NCI-H146 treated with DMSO at 0.1 percent for 48 hours (cell line): ENCODE data around the gene HTRA2.

Experiments used
- DNase-seq: peaks from one replicate; lab custom pipeline; 2025; ENCODE audit not compliant: unreplicated experiment; lab: John Stamatoyannopoulos, UW

Gene HTRA2

GRCh38 chr2:74538881-74539339, 9.2 kb downstream of the HTRA2 start:
- DNase-seq: no peak

- no peak for DNase-seq
Observed at GRCh38 chr2:74540291-74540690, 10.6 kb downstream of the HTRA2 start.

GRCh38 chr2:74542978-74543377, 13.2 kb downstream of the HTRA2 start:
- DNase-seq: no peak

GRCh38 chr2:74544634-74545033, 14.9 kb downstream of the HTRA2 start:
- no peak for DNase-seq

- DNase-seq: no peak
Observed at GRCh38 chr2:74546004-74546403, 16.3 kb downstream of the HTRA2 start.

- peak; percentile 47 for DNase-seq
Observed at GRCh38 chr2:74548285-74548899, 18.7 kb downstream of the HTRA2 start.

- DNase-seq: peak; percentile 55
Observed at GRCh38 chr2:74548900-74549826, 19.4 kb downstream of the HTRA2 start.

GRCh38 chr2:74550231-74550630, 20.5 kb downstream of the HTRA2 start:
- DNase-seq: no peak

- DNase-seq: no peak
Observed at GRCh38 chr2:74551530-74551929, 21.8 kb downstream of the HTRA2 start.

- DNase-seq: no peak
Observed at GRCh38 chr2:74551942-74552913, 22.5 kb downstream of the HTRA2 start.

GRCh38 chr2:74552914-74553811, 23.4 kb downstream of the HTRA2 start:
- DNase-seq: no peak

GRCh38 chr2:74553892-74554819, 24.4 kb downstream of the HTRA2 start, which contains the start of the genes DOK1 and LOXL3:
DOK1 (plus strand) TSS chr2:74554720; CDS start chr2:74554755, 35 bp downstream.
LOXL3 (minus strand) TSS chr2:74553942; CDS start chr2:74552634, 1,308 bp downstream.
- DNase-seq: peak; percentile 71

- no peak for DNase-seq
Observed at GRCh38 chr2:74554820-74555531, 25.2 kb downstream of the HTRA2 start.

GRCh38 chr2:74555610-74556103, 25.9 kb downstream of the HTRA2 start:
- DNase-seq: no peak

GRCh38 chr2:74556159-74556558, 26.4 kb downstream of the HTRA2 start:
- no peak for DNase-seq

GRCh38 chr2:74556831-74557370, 27.2 kb downstream of the HTRA2 start:
- DNase-seq: no peak
